Activated naive CD4-positive, alpha-beta T cell treated with anti-CD3 and anti-CD28 coated beads, Interleukin-2, amount 10 ng/mL, durations not matched to agents 7 days and 5 days (primary cell): Measurements from ENCODE around the gene CADPS.

ENCODE experiments used
- CTCF ChIA-PET: fragments of 350-600 bp; sonication (Branson Sonifier 250); formaldehyde crosslinking; loops from one replicate; lab custom pipeline; 2021; ENCODE audit warnings: antibody characterized with exemption; lab: Charles Lee
- DNase-seq: peaks from one replicate; pipeline ENCODE4 v3.0.0-alpha.2; 2020
- H3K27ac Mint-ChIP-seq: one replicate; pipeline ENCODE4 v1.8.0; 2021; ENCODE audit warnings: mild to moderate bottlenecking, moderate library complexity, mixed read lengths
- H3K27me3 Mint-ChIP-seq: one replicate; pipeline ENCODE4 v1.8.0; 2021; ENCODE audit warnings: mild to moderate bottlenecking, mixed read lengths
- H3K36me3 Mint-ChIP-seq: one replicate; pipeline ENCODE4 v1.8.0; 2021; ENCODE audit warnings: mixed read lengths
- H3K4me1 Mint-ChIP-seq: one replicate; pipeline ENCODE4 v1.8.0; 2021; ENCODE audit warnings: mixed read lengths
- H3K4me3 Mint-ChIP-seq: one replicate; pipeline ENCODE4 v1.8.0; 2021; ENCODE audit warnings: mild to moderate bottlenecking, moderate library complexity, mixed read lengths
- H3K9me3 Mint-ChIP-seq: one replicate; pipeline ENCODE4 v1.8.0; 2021; ENCODE audit warnings: mixed read lengths

CADPS gene

GRCh38 chr3:62688812-62689211 is 186.4 kb downstream of the CADPS start:
- no peak overlapping the region for H3K27ac Mint-ChIP-seq
- no peak overlapping the region for H3K4me3 Mint-ChIP-seq
- no peaks in the 10 kb centered on the region for H3K36me3 Mint-ChIP-seq
- H3K27me3 Mint-ChIP-seq, result no peaks in the 10 kb centered on the region
- CTCF ChIA-PET, result no interaction called here
- DNase-seq, result no peak
- H3K4me1 Mint-ChIP-seq, result no peaks in the 10 kb centered on the region
- H3K9me3 Mint-ChIP-seq, result no peaks in the 10 kb centered on the region

- Mint-ChIP-seq H3K4me1 (no peaks in the 10 kb centered on the region), H3K9me3 (no peaks in the 10 kb centered on the region), H3K27me3 (no peaks in the 10 kb centered on the region), H3K36me3 (no peaks in the 10 kb centered on the region), H3K4me3 (no peak overlapping the region), H3K27ac (no peak overlapping the region)
- DNase-seq, result no peak
- CTCF ChIA-PET, result no interaction called here
Measured at GRCh38 chr3:62688050-62688449, 187.2 kb downstream of the CADPS start.

- no peaks in the 10 kb centered on the region for H3K9me3 Mint-ChIP-seq
- CTCF ChIA-PET, result no interaction called here
- H3K27ac Mint-ChIP-seq, result no peak overlapping the region
- DNase-seq, result no peak
- no peak overlapping the region for H3K4me3 Mint-ChIP-seq
- no peaks in the 10 kb centered on the region for H3K27me3 Mint-ChIP-seq
- H3K36me3 Mint-ChIP-seq, result no peaks in the 10 kb centered on the region
- no peaks in the 10 kb centered on the region for H3K4me1 Mint-ChIP-seq
Measured at GRCh38 chr3:62686503-62687294, 188.5 kb downstream of the CADPS start.

- no peaks in the 10 kb centered on the region for H3K27me3 Mint-ChIP-seq
Measured at GRCh38 chr3:62682826-62683225, 192.4 kb downstream of the CADPS start.

GRCh38 chr3:62679988-62680387 is 195.2 kb downstream of the CADPS start:
- Mint-ChIP-seq H3K4me1 (no peaks in the 10 kb centered on the region), H3K27ac (no peak overlapping the region), H3K27me3 (no peaks in the 10 kb centered on the region), H3K4me3 (no peak overlapping the region), H3K9me3 (no peaks in the 10 kb centered on the region), H3K36me3 (no peaks in the 10 kb centered on the region)
- CTCF ChIA-PET, result no interaction called here
- DNase-seq, result no peak

More at GRCh38 chr3:62682826-62683225, 192.4 kb downstream of the CADPS start:
- CTCF ChIA-PET, result no interaction called here
- DNase-seq, result no peak
- Mint-ChIP-seq H3K9me3 (no peaks in the 10 kb centered on the region), H3K4me3 (no peak overlapping the region), H3K27ac (no peak overlapping the region), H3K36me3 (no peaks in the 10 kb centered on the region), H3K4me1 (no peaks in the 10 kb centered on the region)

- Mint-ChIP-seq H3K4me1 (no peaks in the 10 kb centered on the region), H3K9me3 (no peaks in the 10 kb centered on the region), H3K27me3 (no peaks in the 10 kb centered on the region), H3K36me3 (no peaks in the 10 kb centered on the region), H3K27ac (no peak overlapping the region), H3K4me3 (no peak overlapping the region)
- DNase-seq, result no peak
- CTCF ChIA-PET, result no interaction called here
Measured at GRCh38 chr3:62678841-62679240, 196.4 kb downstream of the CADPS start.

GRCh38 chr3:62677926-62678325 is 197.3 kb downstream of the CADPS start:
- Mint-ChIP-seq H3K4me3 (no peak overlapping the region), H3K9me3 (no peaks in the 10 kb centered on the region), H3K27me3 (no peaks in the 10 kb centered on the region), H3K36me3 (no peaks in the 10 kb centered on the region), H3K4me1 (no peaks in the 10 kb centered on the region), H3K27ac (peak overlapping the region; percentile 46)
- DNase-seq, result no peak
- CTCF ChIA-PET, result no interaction called here

- CTCF ChIA-PET, result no interaction called here
- Mint-ChIP-seq H3K4me3 (no peak overlapping the region), H3K4me1 (no peaks in the 10 kb centered on the region), H3K27ac (no peak overlapping the region), H3K9me3 (no peaks in the 10 kb centered on the region), H3K27me3 (no peaks in the 10 kb centered on the region), H3K36me3 (no peaks in the 10 kb centered on the region)
- no peak for DNase-seq
Measured at GRCh38 chr3:62676689-62677271, 198.4 kb downstream of the CADPS start.

- Mint-ChIP-seq H3K27me3 (no peaks in the 10 kb centered on the region), H3K9me3 (no peaks in the 10 kb centered on the region), H3K4me3 (no peak overlapping the region), H3K27ac (no peak overlapping the region), H3K4me1 (no peaks in the 10 kb centered on the region), H3K36me3 (no peaks in the 10 kb centered on the region)
- DNase-seq, result no peak
- CTCF ChIA-PET, result no interaction called here
Measured at GRCh38 chr3:62675492-62675891, 199.7 kb downstream of the CADPS start.

GRCh38 chr3:62672988-62673313 is 202.3 kb downstream of the CADPS start:
- no peak for DNase-seq
- Mint-ChIP-seq H3K9me3 (no peaks in the 10 kb centered on the region), H3K36me3 (no peaks in the 10 kb centered on the region), H3K27ac (no peak overlapping the region), H3K4me3 (no peak overlapping the region), H3K4me1 (no peaks in the 10 kb centered on the region), H3K27me3 (no peaks in the 10 kb centered on the region)
- CTCF ChIA-PET, result no interaction called here

- no peak overlapping the region for H3K27ac Mint-ChIP-seq
- no peak overlapping the region for H3K4me3 Mint-ChIP-seq
- CTCF ChIA-PET, result no interaction called here
- no peaks in the 10 kb centered on the region for H3K4me1 Mint-ChIP-seq
- H3K27me3 Mint-ChIP-seq, result no peaks in the 10 kb centered on the region
- no peaks in the 10 kb centered on the region for H3K36me3 Mint-ChIP-seq
- H3K9me3 Mint-ChIP-seq, result no peaks in the 10 kb centered on the region
- DNase-seq, result no peak
Measured at GRCh38 chr3:62672270-62672987, 202.8 kb downstream of the CADPS start.

- H3K9me3 Mint-ChIP-seq, result no peaks in the 10 kb centered on the region
- no peaks in the 10 kb centered on the region for H3K36me3 Mint-ChIP-seq
- no peaks in the 10 kb centered on the region for H3K27me3 Mint-ChIP-seq
- H3K4me3 Mint-ChIP-seq, result no peak overlapping the region
- H3K27ac Mint-ChIP-seq, result no peak overlapping the region
- H3K4me1 Mint-ChIP-seq, result no peaks in the 10 kb centered on the region
- no peak for DNase-seq
- CTCF ChIA-PET, result no interaction called here
Measured at GRCh38 chr3:62670351-62670750, 204.9 kb downstream of the CADPS start.

- no peaks in the 10 kb centered on the region for H3K4me1 Mint-ChIP-seq
- CTCF ChIA-PET, result no interaction called here
- no peaks in the 10 kb centered on the region for H3K9me3 Mint-ChIP-seq
- no peak for DNase-seq
- no peaks in the 10 kb centered on the region for H3K27me3 Mint-ChIP-seq
- H3K36me3 Mint-ChIP-seq, result no peaks in the 10 kb centered on the region
- no peak overlapping the region for H3K27ac Mint-ChIP-seq
- no peak overlapping the region for H3K4me3 Mint-ChIP-seq
Measured at GRCh38 chr3:62669161-62669560, 206.1 kb downstream of the CADPS start.

- no peaks in the 10 kb centered on the region for H3K27me3 Mint-ChIP-seq
- no peaks in the 10 kb centered on the region for H3K9me3 Mint-ChIP-seq
- no peak overlapping the region for H3K4me3 Mint-ChIP-seq
- no peaks in the 10 kb centered on the region for H3K36me3 Mint-ChIP-seq
- no peak overlapping the region for H3K27ac Mint-ChIP-seq
- DNase-seq, result no peak
- no peaks in the 10 kb centered on the region for H3K4me1 Mint-ChIP-seq
- CTCF ChIA-PET, result no interaction called here
Measured at GRCh38 chr3:62667714-62668113, 207.5 kb downstream of the CADPS start.
